Trophoblast cell (in vitro differentiated cells and primary cell): ENCODE measurements around the gene MAN1C1.

ENCODE experiments used
- DNase-seq, 2 donors: peaks; one replicate each; pipeline ENCODE4 v3.0.0-alpha.2; 2016
- H2AFZ ChIP-seq: 2 replicates; pipeline ENCODE4 v1.6.1; 2013; ENCODE audit warnings: low read length, moderate library complexity, mild to moderate bottlenecking; ENCODE audit not compliant: insufficient read depth, poor library complexity
- H2AK5ac ChIP-seq: 2 replicates; pipeline ENCODE4 v1.6.1; 2013; ENCODE audit warnings: mild to moderate bottlenecking, low read length
- H2BK120ac ChIP-seq: 2 replicates; pipeline ENCODE4 v1.6.1; 2013; ENCODE audit warnings: low read length, mild to moderate bottlenecking, moderate library complexity; ENCODE audit not compliant: insufficient read depth, poor library complexity
- H2BK12ac ChIP-seq: 2 replicates; pipeline ENCODE4 v1.6.1; 2013; ENCODE audit warnings: mild to moderate bottlenecking, low read length, moderate library complexity
- H2BK5ac ChIP-seq: 2 replicates; pipeline ENCODE4 v1.6.1; 2013; ENCODE audit warnings: low read length, low read depth, moderate library complexity, mild to moderate bottlenecking; ENCODE audit not compliant: poor library complexity
- H3K14ac ChIP-seq: 2 replicates; pipeline ENCODE4 v1.6.1; 2013; ENCODE audit warnings: mild to moderate bottlenecking, low read length
- H3K18ac ChIP-seq: 2 replicates; pipeline ENCODE4 v1.6.1; 2013; ENCODE audit warnings: mild to moderate bottlenecking, low read length
- H3K23ac ChIP-seq: 2 replicates; pipeline ENCODE4 v1.6.1; 2013; ENCODE audit warnings: low read length
- H3K27ac ChIP-seq: 2 replicates; pipeline ENCODE4 v1.5.1; 2013; ENCODE audit warnings: low read depth, mild to moderate bottlenecking, inconsistent platforms, low read length, moderate library complexity
- H3K27me3 ChIP-seq: 2 replicates; pipeline ENCODE4 v1.6.1; 2013; ENCODE audit warnings: inconsistent platforms, mild to moderate bottlenecking, low read length, moderate library complexity; ENCODE audit not compliant: insufficient read depth
- H3K36me3 ChIP-seq, 2 experiments: 1 replicate in 1 of 2; 2 replicates in 1 of 2; pipeline ENCODE4 v1.6.1; 2013; ENCODE audit warnings: low read length in 2 of 2, mild to moderate bottlenecking in 2 of 2, moderate library complexity in 1 of 2; ENCODE audit not compliant: insufficient read depth in 2 of 2, control insufficient read depth in 1 of 2
- H3K4ac ChIP-seq: 2 replicates; pipeline ENCODE4 v1.6.1; 2013; ENCODE audit warnings: low read depth, mild to moderate bottlenecking, low read length, moderate library complexity
- H3K4me1 ChIP-seq, 2 experiments: 1 replicate in 1 of 2; 2 replicates in 1 of 2; pipeline ENCODE4 v1.6.1; 2013; ENCODE audit warnings: low read length in 2 of 2, mild to moderate bottlenecking in 2 of 2, moderate library complexity in 1 of 2; ENCODE audit not compliant: insufficient read depth in 2 of 2, control insufficient read depth in 1 of 2
- H3K4me2 ChIP-seq: 2 replicates; pipeline ENCODE4 v1.6.1; 2013; ENCODE audit warnings: inconsistent platforms, mild to moderate bottlenecking, low read length, moderate library complexity
- H3K4me3 ChIP-seq: 2 replicates; pipeline ENCODE4 v1.5.1; 2013; ENCODE audit warnings: mild to moderate bottlenecking, low read depth, low read length, inconsistent platforms
- H3K79me1 ChIP-seq: one replicate; pipeline ENCODE4 v1.6.1; 2013; ENCODE audit warnings: low read length
- H3K79me2 ChIP-seq: 2 replicates; pipeline ENCODE4 v1.6.1; 2013; ENCODE audit warnings: low read length, mild to moderate bottlenecking; ENCODE audit not compliant: control insufficient read depth, insufficient read depth, poor library complexity
- H3K9ac ChIP-seq: 2 replicates; pipeline ENCODE4 v1.6.1; 2013; ENCODE audit warnings: mild to moderate bottlenecking, low read length
- H3K9me3 ChIP-seq: 2 replicates; pipeline ENCODE4 v1.6.1; 2013; ENCODE audit warnings: low read depth, mild to moderate bottlenecking, control low read depth, inconsistent platforms, low read length; ENCODE audit not compliant: insufficient read depth
- H4K12ac ChIP-seq: 2 replicates; pipeline ENCODE4 v1.6.1; 2013; ENCODE audit warnings: low read depth, mild to moderate bottlenecking, low read length, moderate library complexity
- H4K8ac ChIP-seq: 2 replicates; pipeline ENCODE4 v1.6.1; 2013; ENCODE audit warnings: low read depth, mild to moderate bottlenecking, low read length, moderate library complexity
- H4K91ac ChIP-seq: one replicate; pipeline ENCODE4 v1.6.1; 2013; ENCODE audit warnings: low read depth, mild to moderate bottlenecking, low read length, moderate library complexity
- WGBS: extraction: QIAGEN DNeasy Blood & Tissue Kit; methylation state at CpG from one replicate; pipeline ENCODE4 v1.1.7; 2013; ENCODE audit warnings: missing lambda C conversion rate; ENCODE audit not compliant: insufficient read length, insufficient coverage; ENCODE audit errors: extremely low coverage; 5-methylcytosine and 5-hydroxymethylcytosine counted together

Gene MAN1C1

GRCh38 chr1:25669781-25670567, 53.4 kb downstream of the MAN1C1 start:
- Histone ChIP-seq H3K18ac (no peak overlapping the region), H3K36me3 (no peaks in the 10 kb centered on the region), H3K4me1 (peaks cover 5 to 8% of the 10 kb centered on the region in 2 experiments), H2BK5ac (no peak overlapping the region), H2BK120ac (no peak overlapping the region), H4K91ac (no peak overlapping the region), H3K79me2 (no peaks in the 10 kb centered on the region), H3K14ac (no peak overlapping the region), H3K4me2 (no peak overlapping the region), H4K8ac (no peak overlapping the region), H3K27ac (peak overlapping the region; percentile 49), H3K9me3 (no peaks in the 10 kb centered on the region), H4K12ac (no peak overlapping the region), H2AK5ac (no peak overlapping the region), H3K27me3 (no peaks in the 10 kb centered on the region), H3K9ac (no peak overlapping the region), H3K4ac (no peak overlapping the region), H3K79me1 (peaks cover 2% of the 10 kb centered on the region), H2BK12ac (no peak overlapping the region), H3K4me3 (no peak overlapping the region), H3K23ac (no peak overlapping the region), H2AFZ (no peak overlapping the region)
- peak; percentile 58 to 86 for DNase-seq
- no CpG with 5 or more reads among the region's 4 CpGs for WGBS

GRCh38 chr1:25671929-25672328, 55.3 kb downstream of the MAN1C1 start:
- H3K4me3 ChIP-seq: no peak overlapping the region
- H3K9me3 ChIP-seq: no peaks in the 10 kb centered on the region
- no peaks in the 10 kb centered on the region for H3K27me3 ChIP-seq
- H3K18ac ChIP-seq: no peak overlapping the region
- H3K4me1 ChIP-seq: peaks cover 5 to 8% of the 10 kb centered on the region in 2 experiments
- no peak overlapping the region for H4K8ac ChIP-seq
- no peaks in the 10 kb centered on the region for H3K79me2 ChIP-seq
- H2AK5ac ChIP-seq: no peak overlapping the region
- no peak overlapping the region for H2BK5ac ChIP-seq
- H3K14ac ChIP-seq: no peak overlapping the region
- WGBS: no CpG with 5 or more reads among the region's 3 CpGs
- H2AFZ ChIP-seq: no peak overlapping the region
- no peak overlapping the region for H3K27ac ChIP-seq
- no peak for DNase-seq
- no peak overlapping the region for H3K4me2 ChIP-seq
- no peak overlapping the region for H4K91ac ChIP-seq
- no peak overlapping the region for H3K9ac ChIP-seq
- H3K36me3 ChIP-seq: no peaks in the 10 kb centered on the region
- peaks cover 2% of the 10 kb centered on the region for H3K79me1 ChIP-seq
- H2BK120ac ChIP-seq: no peak overlapping the region
- H3K23ac ChIP-seq: no peak overlapping the region
- H2BK12ac ChIP-seq: no peak overlapping the region
- no peak overlapping the region for H4K12ac ChIP-seq
- no peak overlapping the region for H3K4ac ChIP-seq

GRCh38 chr1:25672763-25673409, 56.3 kb downstream of the MAN1C1 start:
- peak; percentile 59 to 67 for DNase-seq
- H4K8ac ChIP-seq: no peak overlapping the region
- no peak overlapping the region for H3K23ac ChIP-seq
- peaks cover 5 to 8% of the 10 kb centered on the region in 2 experiments for H3K4me1 ChIP-seq
- H3K79me1 ChIP-seq: peaks cover 2% of the 10 kb centered on the region
- no peaks in the 10 kb centered on the region for H3K9me3 ChIP-seq
- no peak overlapping the region for H3K18ac ChIP-seq
- no peak overlapping the region for H3K4me3 ChIP-seq
- no peak overlapping the region for H3K14ac ChIP-seq
- H3K27ac ChIP-seq: no peak overlapping the region
- H3K79me2 ChIP-seq: no peaks in the 10 kb centered on the region
- no peaks in the 10 kb centered on the region for H3K36me3 ChIP-seq
- H2BK5ac ChIP-seq: no peak overlapping the region
- H3K9ac ChIP-seq: no peak overlapping the region
- H2AK5ac ChIP-seq: no peak overlapping the region
- H4K91ac ChIP-seq: no peak overlapping the region
- no peak overlapping the region for H2BK12ac ChIP-seq
- no peak overlapping the region for H4K12ac ChIP-seq
- H3K4me2 ChIP-seq: no peak overlapping the region
- H2BK120ac ChIP-seq: no peak overlapping the region
- no peak overlapping the region for H2AFZ ChIP-seq
- WGBS: no CpG with 5 or more reads among the region's 13 CpGs
- no peaks in the 10 kb centered on the region for H3K27me3 ChIP-seq
- no peak overlapping the region for H3K4ac ChIP-seq

GRCh38 chr1:25673456-25673855, 56.9 kb downstream of the MAN1C1 start:
- Histone ChIP-seq H2AK5ac (no peak overlapping the region), H3K79me1 (peaks cover 2% of the 10 kb centered on the region), H3K36me3 (no peaks in the 10 kb centered on the region), H3K18ac (no peak overlapping the region), H3K9me3 (no peaks in the 10 kb centered on the region), H3K27me3 (no peaks in the 10 kb centered on the region), H3K9ac (no peak overlapping the region), H3K4me2 (no peak overlapping the region), H3K4me1 (peaks cover 5 to 8% of the 10 kb centered on the region in 2 experiments), H4K12ac (no peak overlapping the region), H2BK12ac (no peak overlapping the region), H3K27ac (no peak overlapping the region), H4K8ac (no peak overlapping the region), H3K4ac (no peak overlapping the region), H2AFZ (no peak overlapping the region), H3K14ac (no peak overlapping the region), H2BK5ac (no peak overlapping the region), H3K23ac (no peak overlapping the region), H4K91ac (no peak overlapping the region), H3K79me2 (no peaks in the 10 kb centered on the region), H3K4me3 (no peak overlapping the region), H2BK120ac (no peak overlapping the region)
- WGBS: no CpG with 5 or more reads among the region's 3 CpGs
- DNase-seq: no peak
